C4-2B (cell line): ENCODE data around the gene SLC39A11.

Experiments used
- CTCF ChIP-seq: fragments of 450-650 bp; conservative IDR thresholded peaks from 2 replicates; pipeline ENCODE4 v1.5.1; 2017; ENCODE audit warnings: mild to moderate bottlenecking
- ZFX ChIP-seq: fragments of 450-650 bp; IDR thresholded peaks from 2 replicates; pipeline ENCODE4 v1.6.1; 2017

- no peak for TF ChIP-seq CTCF
- no peak for TF ChIP-seq ZFX
These were observed 483.0 kb downstream of the SLC39A11 start for GRCh38 chr17:72609501-72609900.
